HG02642 (cell line): ENCODE measurements around the gene PTBP1.
"Not testable (repeated sequence)": the region's sequence is repeated elsewhere in the genome, so short reads cannot be mapped to it uniquely, and the experiment has no call there.

Source experiments
- ATAC-seq: cut with Tn5 transposase; IDR thresholded peaks from one replicate; pipeline ENCODE4 v1.9.1; 2021; ENCODE audit warnings: mild to moderate bottlenecking; ENCODE audit not compliant: unreplicated experiment, poor library complexity

PTBP1 gene

DNA sequence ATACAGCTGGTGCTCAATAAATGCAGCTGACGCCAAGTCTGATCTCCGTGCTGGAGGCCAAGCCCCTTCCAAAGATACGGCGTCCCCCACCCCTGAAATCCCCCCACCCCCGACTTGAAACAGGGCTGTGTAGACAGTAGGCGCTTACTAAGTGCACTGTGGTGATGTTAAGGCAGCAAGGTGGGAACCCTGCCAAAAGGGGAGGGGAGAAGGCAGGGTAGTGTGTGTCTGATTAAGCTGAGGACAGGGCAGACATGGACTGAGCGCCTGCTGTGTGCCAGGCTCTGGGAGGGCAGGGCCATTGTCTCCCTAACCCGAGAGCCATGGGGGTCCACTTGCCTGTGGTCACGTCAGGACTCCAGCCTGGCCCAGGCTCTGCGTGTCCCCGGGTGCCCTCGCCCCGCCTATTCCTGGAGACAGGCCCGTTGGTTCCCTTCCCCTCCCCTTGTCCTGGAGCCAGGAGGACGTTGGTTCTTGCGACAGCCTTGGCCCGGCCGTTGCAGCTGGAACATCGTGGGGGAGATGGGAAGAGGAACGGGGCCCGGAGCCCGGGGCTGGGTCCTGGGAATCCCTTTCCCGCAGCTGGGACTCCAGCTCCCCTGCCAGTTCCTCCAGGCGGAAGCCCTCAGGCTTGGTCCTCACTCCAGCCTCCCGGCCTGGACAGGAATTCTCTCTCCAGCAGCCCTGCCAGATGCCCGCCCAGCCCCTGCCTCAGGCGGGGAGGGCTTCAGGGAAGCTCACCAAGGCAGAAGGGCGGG lies 53.1 kb downstream of the PTBP1 start:
- no peak for ATAC-seq

DNA sequence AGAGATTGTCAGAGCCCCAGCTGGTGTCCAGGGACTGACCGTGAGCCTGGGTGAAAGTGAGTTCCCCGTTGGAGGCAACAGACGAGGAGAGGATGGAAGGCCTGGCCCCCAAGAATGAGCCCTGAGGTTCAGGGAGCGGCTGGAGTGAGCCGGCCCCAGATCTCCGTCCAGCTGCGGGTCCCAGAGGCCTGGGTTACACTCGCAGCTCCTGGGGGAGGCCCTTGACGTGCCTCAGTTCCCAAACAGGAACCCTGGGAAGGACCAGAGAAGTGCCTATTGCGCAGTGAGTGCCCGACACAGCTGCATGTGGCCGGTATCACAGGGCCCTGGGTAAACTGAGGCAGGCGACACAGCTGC lies 53.7 kb downstream of the PTBP1 start:
- ATAC-seq: no peak

DNA sequence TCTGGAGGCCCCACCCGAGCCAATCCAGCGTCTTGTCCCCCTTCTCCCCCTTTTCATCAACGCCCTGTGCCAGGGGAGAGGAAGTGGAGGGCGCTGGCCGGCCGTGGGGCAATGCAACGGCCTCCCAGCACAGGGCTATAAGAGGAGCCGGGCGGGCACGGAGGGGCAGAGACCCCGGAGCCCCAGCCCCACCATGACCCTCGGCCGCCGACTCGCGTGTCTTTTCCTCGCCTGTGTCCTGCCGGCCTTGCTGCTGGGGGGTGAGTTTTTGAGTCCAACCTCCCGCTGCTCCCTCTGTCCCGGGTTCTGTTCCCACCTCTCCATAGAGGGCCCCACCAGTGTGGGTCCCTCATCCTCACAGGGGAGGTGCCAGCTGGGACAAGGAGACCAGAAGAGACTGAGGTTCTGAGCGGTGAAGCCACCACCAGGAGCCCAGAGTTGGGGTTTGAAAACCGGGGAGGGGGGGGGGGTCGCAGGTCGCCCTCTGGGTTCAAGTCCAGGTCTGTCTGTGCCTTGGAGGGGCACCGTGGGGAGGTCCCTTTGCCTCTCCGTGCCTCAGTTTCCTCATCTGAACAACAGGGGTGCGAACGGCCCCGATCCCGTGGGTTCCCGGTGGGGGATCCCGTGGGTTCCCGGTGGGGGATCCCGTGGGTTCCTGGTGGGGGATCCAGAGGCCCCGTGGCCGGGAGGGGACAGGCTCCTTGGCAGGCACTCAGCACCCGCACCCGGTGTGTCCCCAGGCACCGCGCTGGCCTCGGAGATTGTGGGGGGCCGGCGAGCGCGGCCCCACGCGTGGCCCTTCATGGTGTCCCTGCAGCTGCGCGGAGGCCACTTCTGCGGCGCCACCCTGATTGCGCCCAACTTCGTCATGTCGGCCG lies 55.1 kb downstream of the PTBP1 start, which contains the start of gene ELANE:
TSS of gene ELANE (plus strand) at position 168 of the 878 bp plus-strand sequence. CDS start at position 194, 26 bp downstream.
- no peak for ATAC-seq

DNA sequence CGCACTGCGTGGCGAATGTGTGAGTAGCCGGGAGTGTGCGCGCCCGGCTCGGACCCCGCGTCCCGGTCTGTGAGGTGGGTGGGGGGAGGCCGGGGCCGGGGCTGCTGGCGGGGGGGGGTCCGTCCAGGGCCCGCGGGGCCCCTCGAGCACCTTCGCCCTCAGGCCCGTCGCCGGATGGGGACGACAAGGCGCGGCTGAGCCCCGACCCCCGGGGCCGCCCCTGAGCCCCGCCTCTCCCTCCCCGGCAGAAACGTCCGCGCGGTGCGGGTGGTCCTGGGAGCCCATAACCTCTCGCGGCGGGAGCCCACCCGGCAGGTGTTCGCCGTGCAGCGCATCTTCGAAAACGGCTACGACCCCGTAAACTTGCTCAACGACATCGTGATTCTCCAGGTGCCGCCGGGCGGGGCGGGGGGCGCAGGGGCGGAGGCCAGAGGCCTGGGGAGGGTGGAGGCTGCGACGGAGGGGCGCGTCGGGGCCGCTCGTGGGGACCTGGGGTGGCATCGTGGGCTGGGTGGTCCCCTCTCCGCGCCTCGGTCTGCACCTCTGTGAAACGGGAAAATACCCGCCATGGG lies 55.8 kb downstream of the PTBP1 start:
- ATAC-seq: no peak

DNA sequence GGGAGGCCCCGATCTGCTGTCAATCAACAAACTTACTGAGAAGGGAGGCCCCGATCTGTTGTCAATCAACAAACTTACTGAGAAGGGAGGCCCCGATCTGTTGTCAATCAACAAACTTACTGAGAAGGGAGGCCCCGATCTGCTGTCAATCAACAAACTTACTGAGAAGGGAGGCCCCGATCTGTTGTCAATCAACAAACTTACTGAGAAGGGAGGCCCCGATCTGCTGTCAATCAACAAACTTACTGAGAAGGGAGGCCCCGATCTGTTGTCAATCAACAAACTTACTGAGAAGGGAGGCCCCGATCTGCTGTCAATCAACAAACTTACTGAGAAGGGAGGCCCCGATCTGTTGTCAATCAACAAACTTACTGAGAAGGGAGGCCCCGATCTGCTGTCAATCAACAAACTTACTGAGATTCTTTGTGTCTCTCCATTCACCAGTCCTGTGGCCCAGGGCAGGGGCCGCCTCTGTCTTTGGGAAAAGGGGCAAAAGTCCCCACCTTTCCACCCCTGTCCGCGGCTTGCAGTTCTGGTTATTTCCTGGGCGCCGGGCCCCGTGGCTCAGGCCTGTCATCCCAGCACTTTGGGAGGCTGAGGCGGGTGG lies 56.5 kb downstream of the PTBP1 start:
- not testable (repeated sequence) for ATAC-seq

DNA sequence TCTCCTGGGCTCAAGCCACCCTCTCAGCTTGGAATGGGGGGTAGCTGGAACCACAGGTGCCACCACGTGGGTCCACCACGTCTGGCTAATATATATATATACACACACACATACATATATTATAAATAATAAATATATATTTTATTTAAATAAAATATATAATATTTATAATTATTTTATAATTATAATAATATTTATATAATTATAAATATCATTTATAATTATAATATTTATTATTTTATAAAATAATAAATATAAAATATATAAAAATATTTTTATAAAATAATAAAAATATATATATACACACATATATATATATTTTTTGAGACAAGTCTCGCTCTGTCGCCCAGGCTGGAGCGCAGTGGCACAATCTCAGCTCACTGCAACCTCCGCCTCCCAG lies 57.3 kb downstream of the PTBP1 start:
- ATAC-seq: no peak

DNA sequence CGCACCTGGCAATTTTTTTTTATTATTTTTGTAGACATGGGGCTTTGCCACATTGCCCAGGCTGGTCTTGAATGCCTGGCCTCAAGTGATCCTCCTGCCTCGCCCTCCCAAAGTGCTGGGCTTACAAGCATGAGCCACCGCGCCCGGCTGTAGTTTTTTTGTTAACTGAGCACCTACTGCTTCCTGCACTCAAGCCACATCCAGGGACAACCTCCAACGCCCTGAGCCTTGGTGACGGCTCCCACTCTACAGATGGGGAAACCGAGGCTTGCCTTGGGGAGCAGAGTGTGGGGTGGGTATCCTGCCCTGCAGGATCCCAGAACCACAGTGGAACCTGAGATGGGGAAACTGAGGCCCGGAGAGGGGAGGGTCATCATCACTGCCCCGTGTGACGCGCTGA lies 57.9 kb downstream of the PTBP1 start:
- ATAC-seq: no peak

- no peak for ATAC-seq
Measured at GRCh38 chr19:855566-856120, 58.4 kb downstream of the PTBP1 start.

DNA sequence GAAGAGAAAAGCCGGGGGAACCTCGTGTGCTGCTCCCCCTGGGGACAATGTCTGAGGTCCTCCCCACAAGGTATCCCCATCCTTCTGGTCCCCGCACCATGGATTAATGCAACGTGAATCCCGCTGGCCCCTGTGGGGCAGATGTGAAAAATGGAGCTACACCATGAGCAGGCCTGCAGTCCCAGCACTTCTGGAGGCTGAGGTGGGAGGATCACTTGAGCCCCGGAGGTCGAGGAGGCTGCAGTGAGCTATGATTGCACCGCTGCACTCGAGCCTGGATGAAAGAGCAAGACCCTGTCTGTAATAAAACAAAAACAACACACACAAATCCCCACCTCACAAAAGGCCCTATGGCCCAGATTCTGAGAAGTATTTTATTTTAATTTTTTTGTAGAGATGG lies 61.0 kb downstream of the PTBP1 start:
- ATAC-seq: no peak

DNA sequence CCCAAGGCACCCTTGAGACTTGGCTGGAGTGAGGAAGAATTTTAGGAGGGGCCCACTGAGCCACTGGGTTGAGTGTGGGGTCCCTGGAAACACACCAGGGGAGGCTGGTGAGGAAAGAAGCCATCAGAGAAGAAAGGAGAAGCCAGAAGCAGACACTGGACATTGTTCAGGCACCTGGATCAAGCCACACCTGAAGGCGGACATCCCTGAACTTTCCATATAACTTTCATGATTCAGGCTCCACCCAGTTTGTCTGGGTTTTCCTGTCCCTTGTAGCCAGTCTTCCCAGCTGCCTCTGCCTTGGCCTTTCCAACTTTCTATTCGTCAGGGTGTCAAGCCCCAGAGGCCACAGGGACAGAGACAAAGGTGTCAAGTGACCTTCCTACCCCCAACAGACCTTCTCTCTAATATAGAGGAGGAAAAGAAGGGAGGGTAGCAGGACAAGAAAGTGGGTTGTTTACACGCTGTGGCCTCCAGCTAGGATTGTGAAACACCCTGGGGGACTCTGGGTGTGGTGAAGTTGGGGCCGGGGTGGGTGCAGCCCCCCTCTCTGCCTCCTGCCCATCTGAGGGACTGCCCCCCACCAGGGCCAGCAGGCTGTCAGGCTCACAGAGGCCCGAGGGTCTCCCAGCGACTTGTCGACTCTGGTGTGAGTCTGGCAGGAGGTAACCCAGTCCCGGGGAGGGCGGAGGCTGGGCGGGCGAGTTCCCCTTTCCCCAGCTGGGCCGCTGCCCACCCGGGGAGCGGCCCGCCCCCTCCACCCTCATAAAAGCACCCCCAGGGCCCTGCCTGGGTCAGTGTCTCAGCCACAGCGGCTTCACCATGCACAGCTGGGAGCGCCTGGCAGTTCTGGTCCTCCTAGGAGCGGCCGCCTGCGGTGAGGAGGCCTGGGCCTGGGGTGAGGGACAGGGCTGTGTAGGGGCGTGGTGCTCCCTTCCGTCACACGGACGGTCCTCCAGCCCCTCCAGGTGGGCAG lies 61.9 kb downstream of the PTBP1 start, which contains the start of gene CFD:
TSS of gene CFD (plus strand) at position 797 of the 976 bp plus-strand sequence. CDS start at position 823, 26 bp downstream.
- no peak for ATAC-seq

DNA sequence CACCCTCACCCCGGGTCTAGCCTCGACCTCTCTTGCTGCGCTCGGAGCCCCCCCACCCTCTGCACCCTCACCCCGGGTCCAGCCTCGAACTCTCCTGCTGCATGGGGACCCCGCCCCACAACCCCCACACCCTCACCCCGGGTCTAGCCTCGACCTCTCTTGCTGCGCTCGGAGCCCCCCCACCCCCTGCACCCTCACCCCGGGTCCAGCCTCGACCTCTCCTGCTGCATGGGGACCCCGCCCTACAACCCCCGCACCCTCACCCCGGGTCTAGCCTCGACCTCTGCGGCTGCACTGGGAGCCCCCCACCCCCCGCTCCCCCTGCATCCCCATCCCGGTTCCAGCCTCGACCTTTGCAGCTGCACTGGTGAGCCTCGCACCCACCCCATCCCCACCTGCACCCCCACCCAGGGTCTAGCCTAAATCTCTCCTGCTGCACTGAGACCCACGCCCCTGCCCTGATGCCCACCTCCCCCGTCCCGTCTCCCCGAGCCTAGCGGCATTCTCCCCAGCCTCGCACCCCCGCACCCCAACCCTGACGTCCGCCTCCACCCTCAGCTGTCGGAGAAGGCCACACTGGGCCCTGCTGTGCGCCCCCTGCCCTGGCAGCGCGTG lies 64.0 kb downstream of the PTBP1 start:
- no peak for ATAC-seq
